Measurements from ENCODE around the gene CD80. TPM values are rescaled to one million over a fixed set of nuclear protein-coding genes. Genes with fewer than 3 reads are reported as not detected.

CD80 gene
- total RNA-seq, 4 donors from 2014 or later, result 0.13 to 1.3 TPM; not detected in 2

- intact Hi-C loops (cut with DNase I), result no loop called here
- no peak overlapping the region for H3K4me3 ChIP-seq
- WGBS, 2 donors, result 55 to 62% methylated on average over 4 of the region's 4 CpGs
- no peak overlapping the region for H3K27ac ChIP-seq
- no peak for DNase-seq
- no peaks in the 10 kb centered on the region for H3K27me3 ChIP-seq
- TF ChIP-seq, protein P1, sequence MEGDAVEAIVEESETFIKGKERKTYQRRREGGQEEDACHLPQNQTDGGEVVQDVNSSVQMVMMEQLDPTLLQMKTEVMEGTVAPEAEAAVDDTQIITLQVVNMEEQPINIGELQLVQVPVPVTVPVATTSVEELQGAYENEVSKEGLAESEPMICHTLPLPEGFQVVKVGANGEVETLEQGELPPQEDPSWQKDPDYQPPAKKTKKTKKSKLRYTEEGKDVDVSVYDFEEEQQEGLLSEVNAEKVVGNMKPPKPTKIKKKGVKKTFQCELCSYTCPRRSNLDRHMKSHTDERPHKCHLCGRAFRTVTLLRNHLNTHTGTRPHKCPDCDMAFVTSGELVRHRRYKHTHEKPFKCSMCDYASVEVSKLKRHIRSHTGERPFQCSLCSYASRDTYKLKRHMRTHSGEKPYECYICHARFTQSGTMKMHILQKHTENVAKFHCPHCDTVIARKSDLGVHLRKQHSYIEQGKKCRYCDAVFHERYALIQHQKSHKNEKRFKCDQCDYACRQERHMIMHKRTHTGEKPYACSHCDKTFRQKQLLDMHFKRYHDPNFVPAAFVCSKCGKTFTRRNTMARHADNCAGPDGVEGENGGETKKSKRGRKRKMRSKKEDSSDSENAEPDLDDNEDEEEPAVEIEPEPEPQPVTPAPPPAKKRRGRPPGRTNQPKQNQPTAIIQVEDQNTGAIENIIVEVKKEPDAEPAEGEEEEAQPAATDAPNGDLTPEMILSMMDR (IDR thresholded peaks at IDR 0.05), result no peak
- no peak for TF ChIP-seq POLR2A (IDR thresholded peaks at IDR 0.05)
- H3K9me3 ChIP-seq, result no peaks in the 10 kb centered on the region
- peaks cover 0 to 33% (median 2%) of the 10 kb centered on the region in 3 donors for H3K36me3 ChIP-seq
- H3K4me1 ChIP-seq, result peaks cover 10 to 41% (median 13%) of the 10 kb centered on the region in 3 donors
These were observed 59.1 kb downstream of the CD80 start for GRCh38 chr3:119500265-119500664.

- Histone ChIP-seq H3K4me1 (peaks cover 10 to 41% (median 13%) of the 10 kb centered on the region in 3 donors), H3K27ac (peak within 1 kb of the TSS; percentile 94 to 97 (median 96)), H3K9me3 (no peaks in the 10 kb centered on the region), H3K4me3 (peak within 1 kb of the TSS; percentile 73 to 80 (median 77)), H3K27me3 (no peaks in the 10 kb centered on the region), H3K36me3 (peaks cover 0 to 15% (median 0%) of the 10 kb centered on the region in 3 donors)
- DNase-seq, result peak; percentile 75
- peak in 3 of 4 donors; percentile 43 to 83 (median 77) for TF ChIP-seq POLR2A (IDR thresholded peaks at IDR 0.05)
- TF ChIP-seq, protein P1 (IDR thresholded peaks at IDR 0.05), result no peak
- intact Hi-C loops (cut with DNase I), result no loop called here
- 0 to 2% methylated on average over 25 to 28 of the region's 58 CpGs for WGBS, 2 donors
These were observed 61.0 kb downstream of the CD80 start, which contains the start of gene TIMMDC1 for GRCh38 chr3:119498186-119499011. Gene TIMMDC1 (plus strand): TSS chr3:119498547. CDS start chr3:119498734, 187 bp downstream.

GRCh38 chr3:119497820-119498185 is 61.6 kb downstream of the CD80 start:
- H3K4me3 ChIP-seq, result peak overlapping the region; percentile 73 to 80 (median 77)
- H3K9me3 ChIP-seq, result no peaks in the 10 kb centered on the region
- H3K27me3 ChIP-seq, result no peaks in the 10 kb centered on the region
- H3K36me3 ChIP-seq, result peaks cover 0 to 9% (median 0%) of the 10 kb centered on the region in 3 donors
- intact Hi-C loops (cut with DNase I), result no loop called here
- no peak for TF ChIP-seq POLR2A (IDR thresholded peaks at IDR 0.05)
- TF ChIP-seq, protein P1 (IDR thresholded peaks at IDR 0.05), result no peak
- peaks cover 10 to 41% (median 13%) of the 10 kb centered on the region in 3 donors for H3K4me1 ChIP-seq
- 4 to 6% methylated on average over 7 to 8 of the region's 8 CpGs for WGBS, 2 donors
- DNase-seq, result no peak
- peak overlapping the region; percentile 94 to 97 (median 96) for H3K27ac ChIP-seq

DNA sequence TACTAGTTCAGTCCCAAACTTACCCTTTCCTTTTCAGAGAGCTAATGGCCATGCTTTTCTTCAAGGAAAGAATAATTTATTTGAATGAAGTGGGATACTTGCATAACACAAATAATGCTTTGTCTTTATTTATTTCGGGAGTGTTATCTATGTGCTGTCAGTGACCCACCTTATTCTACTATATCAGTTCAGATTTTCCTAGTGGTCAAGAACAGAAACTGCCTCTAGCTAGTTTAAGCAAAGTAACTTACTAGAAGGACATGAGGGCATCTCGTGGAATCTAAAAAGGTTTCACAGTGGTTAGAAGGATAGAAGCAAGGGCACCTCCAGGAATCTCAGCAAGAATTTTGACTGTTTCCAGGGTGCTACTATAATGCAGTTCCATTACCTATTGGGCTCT is 64.8 kb downstream of the CD80 start:
- H3K9me3 ChIP-seq, result no peaks in the 10 kb centered on the region

More for the DNA sequence above, 64.8 kb downstream of the CD80 start:
- TF ChIP-seq, protein P1 (IDR thresholded peaks at IDR 0.05), result no peak
- no peak for TF ChIP-seq POLR2A (IDR thresholded peaks at IDR 0.05)
- DNase-seq, result no peak
- intact Hi-C loops (cut with DNase I), result no loop called here
- no peak overlapping the region for H3K27ac ChIP-seq
- 80 to 94% methylated on average over 2 of the region's 2 CpGs for WGBS, 2 donors
- peaks cover 6 to 19% (median 7%) of the 10 kb centered on the region in 3 donors for H3K4me1 ChIP-seq
- H3K4me3 ChIP-seq, result no peak overlapping the region
- H3K36me3 ChIP-seq, result peaks cover 0 to 30% (median 0%) of the 10 kb centered on the region in 3 donors
- no peaks in the 10 kb centered on the region for H3K27me3 ChIP-seq

Data from esophagus squamous epithelium (tissue), 5 donors.